GM06990 (cell line): ENCODE data around the gene LINC00237.

Experiments used
- DNase-seq: peaks from one replicate; pipeline ENCODE4 v3.0.0-alpha.2; 2011; ENCODE audit not compliant: insufficient read length; ENCODE audit errors: extremely low read depth
- H3K27me3 ChIP-seq: replicated peaks from 2 replicates; pipeline ENCODE4 v1.6.0; 2011; ENCODE audit warnings: low read length; ENCODE audit not compliant: control insufficient read depth, insufficient read depth
- H3K36me3 ChIP-seq: 2 replicates; pipeline ENCODE4 v1.5.1; 2011; ENCODE audit warnings: low read length; ENCODE audit not compliant: control insufficient read depth, insufficient read depth
- H3K4me3 ChIP-seq: replicated peaks from 2 replicates; pipeline ENCODE4 v1.5.1; 2011; ENCODE audit warnings: low read depth, mild to moderate bottlenecking, control low read depth, low read length
- TF ChIP-seq, protein P1 (sequence below): IDR thresholded peaks from 2 replicates; pipeline ENCODE4 v1.5.1; 2011; ENCODE audit warnings: low read length, control low read depth, mild to moderate bottlenecking, inconsistent platforms; ENCODE audit not compliant: insufficient read depth, poor library complexity, severe bottlenecking

The LINC00237 gene

DNA sequence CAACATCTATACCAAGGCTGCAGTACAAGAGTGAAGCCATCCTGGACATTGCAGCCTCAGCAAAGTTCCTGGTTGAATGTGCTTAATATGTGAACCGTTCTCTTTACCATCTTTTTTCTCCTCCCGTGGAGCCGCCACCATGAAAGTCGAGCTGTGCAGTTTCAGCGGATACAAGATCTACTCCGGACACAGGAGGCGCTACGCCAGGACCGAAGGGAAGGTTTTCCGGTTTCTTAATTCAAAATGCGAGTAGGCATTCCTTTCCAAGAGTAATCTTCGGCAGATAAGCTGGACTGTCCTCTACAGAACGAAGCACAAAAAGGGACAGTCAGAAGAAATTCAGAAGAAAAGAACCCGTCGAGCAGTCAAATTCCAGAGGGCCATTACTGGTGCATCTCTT, 8.4 kb upstream of the LINC00237 start:
- H3K4me3 ChIP-seq, result no peak overlapping the region
- TF ChIP-seq, protein P1, sequence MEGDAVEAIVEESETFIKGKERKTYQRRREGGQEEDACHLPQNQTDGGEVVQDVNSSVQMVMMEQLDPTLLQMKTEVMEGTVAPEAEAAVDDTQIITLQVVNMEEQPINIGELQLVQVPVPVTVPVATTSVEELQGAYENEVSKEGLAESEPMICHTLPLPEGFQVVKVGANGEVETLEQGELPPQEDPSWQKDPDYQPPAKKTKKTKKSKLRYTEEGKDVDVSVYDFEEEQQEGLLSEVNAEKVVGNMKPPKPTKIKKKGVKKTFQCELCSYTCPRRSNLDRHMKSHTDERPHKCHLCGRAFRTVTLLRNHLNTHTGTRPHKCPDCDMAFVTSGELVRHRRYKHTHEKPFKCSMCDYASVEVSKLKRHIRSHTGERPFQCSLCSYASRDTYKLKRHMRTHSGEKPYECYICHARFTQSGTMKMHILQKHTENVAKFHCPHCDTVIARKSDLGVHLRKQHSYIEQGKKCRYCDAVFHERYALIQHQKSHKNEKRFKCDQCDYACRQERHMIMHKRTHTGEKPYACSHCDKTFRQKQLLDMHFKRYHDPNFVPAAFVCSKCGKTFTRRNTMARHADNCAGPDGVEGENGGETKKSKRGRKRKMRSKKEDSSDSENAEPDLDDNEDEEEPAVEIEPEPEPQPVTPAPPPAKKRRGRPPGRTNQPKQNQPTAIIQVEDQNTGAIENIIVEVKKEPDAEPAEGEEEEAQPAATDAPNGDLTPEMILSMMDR, result no peak
- H3K27me3 ChIP-seq, result no peaks in the 10 kb centered on the region; the same call in 1 of the 2 replicates
- H3K36me3 ChIP-seq, result no peaks in the 10 kb centered on the region
- no peak for DNase-seq

DNA sequence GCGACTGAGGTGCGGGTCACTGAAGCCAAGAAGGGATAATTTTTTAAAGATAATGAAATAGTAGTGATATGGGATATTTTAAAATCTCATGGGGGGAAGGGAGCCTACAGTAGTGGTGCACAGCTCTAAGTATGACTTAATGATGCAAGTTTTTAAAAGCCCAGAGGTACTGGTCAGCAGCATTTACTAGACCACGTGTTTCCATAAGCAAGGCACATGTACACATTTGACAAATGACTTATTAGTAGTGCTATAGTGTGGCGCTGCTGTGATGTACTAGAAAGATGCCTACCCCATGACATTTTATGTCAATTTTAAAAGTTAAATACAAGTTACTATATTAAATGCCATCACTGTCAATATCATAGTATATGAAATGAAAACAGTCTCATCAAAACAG, 7.5 kb upstream of the LINC00237 start:
- DNase-seq, result no peak
- Histone ChIP-seq H3K4me3 (no peak overlapping the region), H3K36me3 (no peaks in the 10 kb centered on the region), H3K27me3 (no peaks in the 10 kb centered on the region; the same call in 1 of the 2 replicates)
- TF ChIP-seq, protein P1, result no peak

DNA sequence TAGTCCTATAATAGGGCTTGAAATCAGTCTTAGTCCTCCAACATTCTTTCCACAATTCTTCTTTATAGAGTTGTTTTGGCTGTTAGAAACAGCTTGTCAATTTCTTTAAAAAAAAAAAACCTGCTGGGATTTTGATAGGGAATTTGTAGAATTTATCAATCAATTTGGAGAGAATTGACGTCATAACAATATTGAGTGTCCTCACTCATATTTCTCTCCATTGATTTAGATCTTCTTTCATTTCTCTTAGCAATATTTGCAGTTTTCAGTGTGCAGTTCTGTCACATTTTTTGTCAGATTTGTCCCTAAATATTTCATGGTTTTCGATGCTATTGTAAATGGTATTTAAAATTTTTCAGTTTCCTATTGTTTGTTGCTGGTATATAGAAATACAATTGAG, 5.3 kb upstream of the LINC00237 start:
- no peak overlapping the region for H3K4me3 ChIP-seq
- DNase-seq, result no peak
- H3K27me3 ChIP-seq, result no peaks in the 10 kb centered on the region; the same call in 1 of the 2 replicates
- H3K36me3 ChIP-seq, result no peaks in the 10 kb centered on the region
- TF ChIP-seq, protein P1, result no peak

DNA sequence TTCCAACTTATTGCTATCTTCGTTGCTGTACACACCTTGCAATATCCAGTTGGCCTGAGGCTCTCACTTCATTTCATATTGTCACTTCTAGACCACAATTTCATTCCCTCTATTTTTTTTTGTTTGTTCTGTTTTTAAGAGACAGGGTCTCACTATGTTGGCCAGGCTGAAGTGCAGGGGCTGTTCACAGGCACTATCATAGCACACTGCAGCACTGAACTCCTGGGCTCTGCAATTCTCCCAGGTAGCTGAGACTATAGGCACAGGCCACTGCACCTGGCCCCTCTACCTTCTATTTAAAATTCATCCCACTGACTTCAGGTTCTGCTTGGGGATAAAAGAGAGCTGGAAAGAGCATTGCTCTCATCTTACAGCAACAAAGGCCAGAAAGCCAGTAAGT, 4.7 kb upstream of the LINC00237 start:
- DNase-seq, result no peak
- TF ChIP-seq, protein P1, result no peak
- H3K36me3 ChIP-seq, result no peaks in the 10 kb centered on the region
- no peak overlapping the region for H3K4me3 ChIP-seq
- H3K27me3 ChIP-seq, result no peaks in the 10 kb centered on the region; the same call in 1 of the 2 replicates

DNA sequence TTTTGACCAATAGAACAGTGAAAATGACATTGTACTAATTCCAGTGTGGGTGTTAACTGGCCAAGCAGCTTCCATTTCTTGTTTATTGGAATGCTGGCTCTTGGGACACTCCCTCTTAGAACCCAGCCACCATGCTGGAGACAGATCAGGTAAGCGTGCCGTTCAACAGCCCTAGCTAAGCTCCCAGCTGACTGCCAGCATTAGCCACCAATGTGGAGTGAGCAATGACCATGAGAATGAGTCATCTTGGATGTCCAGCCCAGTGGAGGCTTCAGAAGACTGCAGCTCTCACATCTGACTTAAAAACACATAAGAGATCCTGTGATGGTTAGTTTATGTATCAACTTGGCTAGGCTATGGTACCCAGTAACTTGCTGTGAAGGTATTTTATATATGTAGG, 3.0 kb upstream of the LINC00237 start:
- Histone ChIP-seq H3K36me3 (no peaks in the 10 kb centered on the region), H3K4me3 (no peak overlapping the region), H3K27me3 (no peaks in the 10 kb centered on the region; the same call in 1 of the 2 replicates)
- TF ChIP-seq, protein P1, result no peak
- no peak for DNase-seq
